Liver (tissue), 3 donors: ENCODE data around the gene HIPK2.

ENCODE experiments used
- NR2F2 ChIP-seq: IDR thresholded peaks from 2 replicates; pipeline ENCODE4 v1.6.1; 2016; ENCODE audit warnings: antibody characterized with exemption
- RAD21 ChIP-seq, 2 donors: IDR thresholded peaks; 2 replicates each; pipeline ENCODE4 v1.6.1; 2016; ENCODE audit warnings: antibody characterized with exemption in 2 of 2, mild to moderate bottlenecking in 2 of 2
- SP1 ChIP-seq: IDR thresholded peaks from 2 replicates; pipeline ENCODE4 v1.6.1; 2018; ENCODE audit warnings: antibody characterized with exemption, mild to moderate bottlenecking
- YY1 ChIP-seq: IDR thresholded peaks from 2 replicates; pipeline ENCODE4 v1.6.1; 2016; ENCODE audit warnings: antibody characterized with exemption, mild to moderate bottlenecking
- ZBTB33 ChIP-seq: IDR thresholded peaks from 2 replicates; pipeline ENCODE4 v1.6.1; 2016; ENCODE audit warnings: antibody characterized with exemption
- TF ChIP-seq, protein P1 (sequence below): fragments of 150-350 bp; IDR thresholded peaks from 2 replicates; pipeline ENCODE4 v1.5.1; 2017; ENCODE audit warnings: improper control_type of control experiment, low read depth, low read length; ENCODE audit not compliant: missing input control
- donor health status: healthy.
- donor health status: healthy.

DNA sequence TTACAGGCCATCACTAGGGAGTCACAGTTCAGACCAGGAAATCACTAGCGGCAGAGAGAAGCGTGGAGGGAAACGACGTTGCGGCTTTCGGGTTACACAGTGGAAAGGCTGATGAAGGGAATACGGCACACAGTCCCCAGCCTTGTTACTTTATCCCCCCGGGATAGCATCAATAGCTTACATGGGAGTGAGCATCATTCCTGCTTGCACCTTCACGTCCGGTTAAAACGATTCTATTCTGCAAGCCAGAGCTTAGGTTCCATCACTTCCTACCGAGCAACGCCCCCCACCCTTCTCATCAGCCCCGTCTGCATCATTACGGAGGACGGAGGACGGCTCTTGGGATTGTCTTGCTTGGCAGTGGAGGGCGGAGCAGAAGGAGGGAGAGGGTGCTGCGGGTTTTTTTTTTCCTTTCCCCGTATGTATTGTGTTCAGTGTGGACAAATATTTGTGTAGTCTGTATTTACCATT is 129.4 kb downstream of the HIPK2 start:
- TF ChIP-seq, protein P1, sequence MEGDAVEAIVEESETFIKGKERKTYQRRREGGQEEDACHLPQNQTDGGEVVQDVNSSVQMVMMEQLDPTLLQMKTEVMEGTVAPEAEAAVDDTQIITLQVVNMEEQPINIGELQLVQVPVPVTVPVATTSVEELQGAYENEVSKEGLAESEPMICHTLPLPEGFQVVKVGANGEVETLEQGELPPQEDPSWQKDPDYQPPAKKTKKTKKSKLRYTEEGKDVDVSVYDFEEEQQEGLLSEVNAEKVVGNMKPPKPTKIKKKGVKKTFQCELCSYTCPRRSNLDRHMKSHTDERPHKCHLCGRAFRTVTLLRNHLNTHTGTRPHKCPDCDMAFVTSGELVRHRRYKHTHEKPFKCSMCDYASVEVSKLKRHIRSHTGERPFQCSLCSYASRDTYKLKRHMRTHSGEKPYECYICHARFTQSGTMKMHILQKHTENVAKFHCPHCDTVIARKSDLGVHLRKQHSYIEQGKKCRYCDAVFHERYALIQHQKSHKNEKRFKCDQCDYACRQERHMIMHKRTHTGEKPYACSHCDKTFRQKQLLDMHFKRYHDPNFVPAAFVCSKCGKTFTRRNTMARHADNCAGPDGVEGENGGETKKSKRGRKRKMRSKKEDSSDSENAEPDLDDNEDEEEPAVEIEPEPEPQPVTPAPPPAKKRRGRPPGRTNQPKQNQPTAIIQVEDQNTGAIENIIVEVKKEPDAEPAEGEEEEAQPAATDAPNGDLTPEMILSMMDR: no peak
- TF ChIP-seq YY1 (no peak), NR2F2 (no peak), RAD21 (IDR thresholded peaks at IDR 0.05) (no peak), SP1 (no peak), ZBTB33 (no peak)
